HepG2 (cell line): Measurements from ENCODE around the gene ROMO1. TPM values are rescaled to one million over a fixed set of nuclear protein-coding genes. Genes with fewer than 3 reads are reported as not detected.

Source experiments
- FUBP1 ChIP-seq: sonication (generic); formaldehyde crosslinking; IDR thresholded peaks from 2 replicates; pipeline ENCODE4 v1.5.1; 2020; ENCODE audit warnings: missing genetic modification reagents, mild to moderate bottlenecking, borderline replicate concordance
- IRX3 ChIP-seq: sonication (generic); formaldehyde crosslinking; IDR thresholded peaks from 2 replicates; pipeline ENCODE4 v1.8.1; 2023; ENCODE audit warnings: mild to moderate bottlenecking, low read depth, missing genetic modification reagents, borderline replicate concordance
- MED8 ChIP-seq: sonication (generic); formaldehyde crosslinking; IDR thresholded peaks from 2 replicates; pipeline ENCODE4 v1.8.1; 2023; ENCODE audit warnings: mild to moderate bottlenecking, missing genetic modification reagents; ENCODE audit not compliant: insufficient replicate concordance
- MLXIP ChIP-seq: sonication (generic); formaldehyde crosslinking; IDR thresholded peaks from 2 replicates; pipeline ENCODE4 v1.9.0; 2021; ENCODE audit warnings: missing genetic modification reagents, borderline replicate concordance
- PAF1 ChIP-seq: IDR thresholded peaks from 2 replicates; pipeline ENCODE4 v1.6.1; 2016; ENCODE audit warnings: missing genetic modification reagents, missing compliant biosample characterization
- SNAI1 ChIP-seq: sonication (generic); formaldehyde crosslinking; IDR thresholded peaks from 2 replicates; pipeline ENCODE4 v1.5.0; 2020; ENCODE audit warnings: mild to moderate bottlenecking, missing genetic modification reagents, borderline replicate concordance
- STAT5B ChIP-seq: sonication (generic); formaldehyde crosslinking; IDR thresholded peaks from 2 replicates; pipeline ENCODE4 v1.4.0; 2020; ENCODE audit warnings: missing genetic modification reagents
- SUZ12 ChIP-seq: fragments of 150-350 bp; IDR thresholded peaks from 2 replicates; pipeline ENCODE4 v1.6.1; 2014; ENCODE audit warnings: low read depth, low read length
- ZNF17 ChIP-seq: sonication (generic); formaldehyde crosslinking; IDR thresholded peaks from 2 replicates; pipeline ENCODE4 v1.5.0; 2020; ENCODE audit warnings: mild to moderate bottlenecking, missing genetic modification reagents
- ZNF280D ChIP-seq: sonication (generic); formaldehyde crosslinking; IDR thresholded peaks from 2 replicates; pipeline ENCODE4 v1.5.1; 2020; ENCODE audit warnings: mild to moderate bottlenecking, missing genetic modification reagents
- ZNF317 ChIP-seq: sonication (generic); formaldehyde crosslinking; IDR thresholded peaks from 2 replicates; pipeline ENCODE4 v1.5.0; 2020; ENCODE audit warnings: mild to moderate bottlenecking, missing genetic modification reagents
- ZNF580 ChIP-seq: IDR thresholded peaks from 2 replicates; pipeline ENCODE4 v1.6.1; 2016; ENCODE audit warnings: low read depth, borderline replicate concordance
- ZNF83 ChIP-seq: sonication (generic); formaldehyde crosslinking; IDR thresholded peaks from 2 replicates; pipeline ENCODE4 v1.4.0; 2020; ENCODE audit warnings: missing genetic modification reagents, mild to moderate bottlenecking, borderline replicate concordance
- polyA plus RNA-seq, 8 experiments: library from polyadenylated mRNA; depleted of rRNA in 3 of 8; stranded (reverse) in 7 of 8; unstranded in 1 of 8; fragments of >200 nt; fragmentation: Illumina TruSeq in 4 of 8; extraction: Trizol in 4 of 8; gene quantifications; 2 replicates each; pipeline versions ENCODE4 v1.2.1 to v1.2.3, GENCODE V29; 2011 to 2016; ENCODE audit warnings: low read depth in 4 of 8, missing spikeins in 1 of 8, mixed read lengths in 1 of 8; ENCODE audit not compliant: insufficient read depth in 1 of 8
- total RNA-seq, 5 experiments: library from RNA; depleted of rRNA; stranded (reverse); fragments of >200 nt; fragmentation: Illumina TruSeq; extraction: Trizol; gene quantifications; 2 replicates each; pipeline ENCODE4 v1.2.3, GENCODE V29; 2016; ENCODE audit warnings: low read depth in 1 of 5
- TF ChIP-seq, protein P1 (sequence below): sonication (generic); formaldehyde crosslinking; IDR thresholded peaks from 2 replicates; pipeline ENCODE4 v1.4.0; 2020; ENCODE audit warnings: mild to moderate bottlenecking, low read depth, missing genetic modification reagents
- TF ChIP-seq, protein P2 (sequence below): sonication (generic); formaldehyde crosslinking; conservative IDR thresholded peaks from 2 replicates; pipeline ENCODE4 v1.8.1; 2023; ENCODE audit warnings: missing genetic modification reagents
- TF ChIP-seq, protein P3 (sequence below): sonication (generic); formaldehyde crosslinking; IDR thresholded peaks from 2 replicates; pipeline ENCODE4 v1.4.0; 2020; ENCODE audit warnings: missing genetic modification reagents

Gene ROMO1
- total and polyA plus RNA-seq, 2 of the 13 experiments (the other 11 are each of a cell fraction or from before 2014, with no cell fraction given) = 636 to 755 TPM

DNA sequence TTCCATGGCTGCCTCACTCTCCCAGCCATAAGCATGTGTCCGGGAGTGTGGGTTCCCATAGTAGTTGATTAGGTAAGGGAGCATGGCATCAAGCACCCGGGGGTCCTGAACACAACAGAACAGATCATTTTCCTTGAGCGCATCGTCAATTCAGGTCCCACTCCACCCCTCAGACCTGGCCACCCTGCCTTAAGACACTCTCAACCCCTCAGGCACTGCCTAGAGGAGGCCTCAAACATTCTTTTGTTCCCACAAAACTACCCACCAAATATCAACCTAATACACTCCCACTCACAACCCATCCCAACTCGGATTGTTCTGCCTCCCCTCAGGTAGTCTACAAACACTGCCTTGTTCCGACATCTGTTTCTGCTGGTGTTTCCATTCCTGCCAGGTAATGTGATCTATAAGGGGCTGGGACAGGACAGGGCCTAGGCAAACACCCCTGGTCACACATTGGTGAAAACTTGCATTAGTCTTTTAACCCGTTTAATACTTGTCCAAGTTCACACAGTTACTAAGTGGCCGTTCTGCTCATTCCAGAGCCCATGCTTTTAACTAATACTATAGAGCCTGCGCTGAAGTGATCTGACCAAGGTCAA is 1.4 kb upstream of the ROMO1 start (continued):
- TF ChIP-seq ZNF280D (CRISPR knock-in tag) = no peak
- TF ChIP-seq ZNF317 (CRISPR knock-in tag) = peak; percentile 76
- no peak for TF ChIP-seq IRX3
- TF ChIP-seq ZNF83 (CRISPR knock-in tag) = no peak
- TF ChIP-seq FUBP1 (CRISPR knock-in tag) = no peak; the same call in 1 of the 2 replicates
- TF ChIP-seq, protein P1, sequence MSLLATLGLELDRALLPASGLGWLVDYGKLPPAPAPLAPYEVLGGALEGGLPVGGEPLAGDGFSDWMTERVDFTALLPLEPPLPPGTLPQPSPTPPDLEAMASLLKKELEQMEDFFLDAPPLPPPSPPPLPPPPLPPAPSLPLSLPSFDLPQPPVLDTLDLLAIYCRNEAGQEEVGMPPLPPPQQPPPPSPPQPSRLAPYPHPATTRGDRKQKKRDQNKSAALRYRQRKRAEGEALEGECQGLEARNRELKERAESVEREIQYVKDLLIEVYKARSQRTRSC (CRISPR knock-in tag) = no peak
- peak; percentile 18; the same call in 1 of the 2 replicates for TF ChIP-seq ZNF580 (CRISPR knock-in tag)
- TF ChIP-seq ZNF17 (CRISPR knock-in tag) = no peak
- no peak for TF ChIP-seq PAF1
- TF ChIP-seq SUZ12 = no peak
- TF ChIP-seq, protein P2, sequence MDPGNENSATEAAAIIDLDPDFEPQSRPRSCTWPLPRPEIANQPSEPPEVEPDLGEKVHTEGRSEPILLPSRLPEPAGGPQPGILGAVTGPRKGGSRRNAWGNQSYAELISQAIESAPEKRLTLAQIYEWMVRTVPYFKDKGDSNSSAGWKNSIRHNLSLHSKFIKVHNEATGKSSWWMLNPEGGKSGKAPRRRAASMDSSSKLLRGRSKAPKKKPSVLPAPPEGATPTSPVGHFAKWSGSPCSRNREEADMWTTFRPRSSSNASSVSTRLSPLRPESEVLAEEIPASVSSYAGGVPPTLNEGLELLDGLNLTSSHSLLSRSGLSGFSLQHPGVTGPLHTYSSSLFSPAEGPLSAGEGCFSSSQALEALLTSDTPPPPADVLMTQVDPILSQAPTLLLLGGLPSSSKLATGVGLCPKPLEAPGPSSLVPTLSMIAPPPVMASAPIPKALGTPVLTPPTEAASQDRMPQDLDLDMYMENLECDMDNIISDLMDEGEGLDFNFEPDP (CRISPR knock-in tag) = no peak
- TF ChIP-seq MED8 (CRISPR knock-in tag) = peak; percentile 47
- peak; percentile 77; the same call in 1 of the 2 replicates for TF ChIP-seq SNAI1
- no peak for TF ChIP-seq STAT5B (CRISPR knock-in tag)
- TF ChIP-seq MLXIP (CRISPR knock-in tag) = no peak
- TF ChIP-seq, protein P3, sequence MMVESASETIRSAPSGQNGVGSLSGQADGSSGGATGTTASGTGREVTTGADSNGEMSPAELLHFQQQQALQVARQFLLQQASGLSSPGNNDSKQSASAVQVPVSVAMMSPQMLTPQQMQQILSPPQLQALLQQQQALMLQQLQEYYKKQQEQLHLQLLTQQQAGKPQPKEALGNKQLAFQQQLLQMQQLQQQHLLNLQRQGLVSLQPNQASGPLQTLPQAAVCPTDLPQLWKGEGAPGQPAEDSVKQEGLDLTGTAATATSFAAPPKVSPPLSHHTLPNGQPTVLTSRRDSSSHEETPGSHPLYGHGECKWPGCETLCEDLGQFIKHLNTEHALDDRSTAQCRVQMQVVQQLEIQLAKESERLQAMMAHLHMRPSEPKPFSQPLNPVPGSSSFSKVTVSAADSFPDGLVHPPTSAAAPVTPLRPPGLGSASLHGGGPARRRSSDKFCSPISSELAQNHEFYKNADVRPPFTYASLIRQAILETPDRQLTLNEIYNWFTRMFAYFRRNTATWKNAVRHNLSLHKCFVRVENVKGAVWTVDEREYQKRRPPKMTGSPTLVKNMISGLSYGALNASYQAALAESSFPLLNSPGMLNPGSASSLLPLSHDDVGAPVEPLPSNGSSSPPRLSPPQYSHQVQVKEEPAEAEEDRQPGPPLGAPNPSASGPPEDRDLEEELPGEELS (CRISPR knock-in tag) = no peak
